Activated CD4-positive, alpha-beta T cell treated with anti-CD3 and anti-CD28 coated beads, Interleukin-2, amount 50 U/mL, for 24 hours (primary cell): ENCODE measurements around the gene SIGLEC7.

Experiments
- DNase-seq, 2 donors: peaks; one replicate each; pipeline ENCODE4 v3.0.0-alpha.2; 2020; ENCODE audit warnings: low read depth in 1 of 2, low spot score in 1 of 2

SIGLEC7 gene

DNA sequence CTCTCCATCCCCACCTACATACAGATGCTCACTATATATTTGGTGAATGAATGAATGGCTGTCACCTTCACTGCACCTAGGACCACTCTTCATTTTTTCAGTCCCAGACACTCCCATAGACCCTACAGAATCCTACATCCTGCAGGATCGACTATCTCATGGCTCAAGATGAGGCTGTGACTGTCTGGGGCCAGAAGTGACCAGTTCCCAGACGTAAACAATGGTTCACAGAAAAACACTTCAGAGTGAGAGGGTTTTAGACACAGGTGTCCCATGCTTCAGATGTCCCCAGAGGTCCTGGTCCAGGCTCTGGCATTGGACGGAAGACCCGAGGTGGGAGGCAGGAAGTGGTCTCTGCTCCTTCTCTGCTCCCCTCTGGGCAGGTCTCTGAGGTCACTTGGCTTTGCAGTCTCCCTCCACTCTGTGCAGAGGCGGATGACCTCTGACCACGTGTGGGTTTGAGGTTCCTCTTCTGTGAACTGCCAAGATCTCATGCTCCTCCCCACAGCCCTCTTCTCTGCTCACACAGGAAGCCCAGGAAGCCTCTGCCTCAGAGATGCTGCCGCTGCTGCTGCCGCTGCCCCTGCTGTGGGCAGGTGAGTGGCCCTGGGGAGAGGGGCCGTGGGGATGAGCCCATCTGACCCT lies 24.9 kb downstream of the SIGLEC7 start:
- DNase-seq: no peak

DNA sequence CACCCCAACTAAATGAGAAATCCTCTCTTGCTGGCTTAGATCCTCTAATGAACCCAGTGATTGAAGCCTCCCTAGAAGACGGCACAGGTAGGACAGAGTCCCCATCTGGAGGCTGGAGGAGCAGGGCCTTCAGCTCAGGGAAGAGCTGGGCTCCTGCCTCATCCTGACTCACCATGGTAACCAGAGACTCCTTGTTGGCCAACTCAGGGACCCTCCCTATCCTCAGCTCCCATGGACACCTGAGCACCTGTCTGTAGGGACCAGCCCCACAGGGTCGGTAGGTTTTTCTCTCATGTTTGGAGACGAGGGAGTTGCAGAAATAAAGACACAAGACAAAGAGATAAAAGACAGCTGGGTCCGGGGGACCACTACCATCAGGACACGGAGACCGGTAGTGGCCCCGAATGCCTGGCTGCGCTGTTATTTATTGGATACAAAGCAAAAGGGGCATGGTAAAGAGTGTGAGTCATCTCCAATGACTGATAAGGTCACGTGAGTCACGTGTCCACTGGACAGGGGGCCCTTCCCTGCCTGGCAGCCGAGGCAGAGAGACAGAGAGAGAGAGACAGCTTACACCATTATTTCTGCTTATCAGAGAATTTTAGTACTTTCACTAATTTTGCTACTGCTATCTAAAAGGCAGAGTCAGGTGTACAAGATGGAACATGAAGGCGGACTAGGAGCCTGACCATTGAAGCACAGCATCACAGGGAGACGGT lies 26.6 kb downstream of the SIGLEC7 start:
- DNase-seq: no peak

DNA sequence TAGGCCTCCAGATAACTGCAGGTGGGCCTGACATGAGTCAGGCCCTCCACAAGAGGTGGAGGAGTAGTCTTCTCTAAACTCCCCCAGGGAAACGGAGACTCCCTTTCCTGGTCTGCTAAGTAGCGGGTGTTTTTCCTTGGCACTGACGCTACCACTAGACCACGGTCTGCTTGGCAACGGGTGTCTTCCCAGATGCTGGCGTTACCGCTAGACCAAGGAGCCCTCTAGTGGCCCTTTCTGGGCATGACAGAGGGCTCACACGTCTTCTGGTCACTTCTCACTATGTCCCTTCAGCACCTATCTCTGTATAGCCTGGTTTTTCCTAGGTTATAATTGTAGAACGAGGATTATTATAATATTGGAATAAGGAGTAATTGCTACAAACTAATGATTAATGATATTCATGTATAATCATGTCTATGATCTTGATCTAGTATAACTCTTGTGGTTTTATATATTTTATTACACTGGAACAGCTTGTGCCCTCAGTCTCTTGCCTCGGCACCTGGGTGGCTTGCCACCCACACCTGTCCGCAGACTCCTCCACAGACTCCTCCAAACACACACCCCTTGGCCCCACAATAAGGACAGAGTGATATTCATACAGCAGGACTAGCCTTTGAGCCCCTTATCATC lies 27.3 kb downstream of the SIGLEC7 start:
- peak; percentile 46 to 48 for DNase-seq

DNA sequence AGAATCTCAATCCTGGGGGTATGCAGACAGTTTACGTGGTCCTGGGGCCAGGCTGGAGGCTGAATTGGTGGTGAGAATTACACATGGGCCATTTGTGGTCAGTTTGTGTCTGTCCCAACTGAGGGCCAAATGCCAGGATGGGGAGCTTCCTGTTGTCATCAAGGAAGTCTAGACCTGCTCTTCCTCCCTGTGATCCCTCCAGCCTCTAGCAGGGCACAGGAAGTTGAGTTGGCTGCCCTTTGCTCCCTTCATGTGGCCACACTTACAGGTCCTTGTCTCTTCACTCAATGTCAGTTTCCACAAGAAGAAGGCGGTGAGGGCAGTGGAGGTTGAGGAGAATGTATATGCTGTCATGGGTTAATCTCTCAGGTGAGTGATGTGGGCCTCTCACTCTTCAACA lies 30.1 kb downstream of the SIGLEC7 start:
- no peak for DNase-seq

DNA sequence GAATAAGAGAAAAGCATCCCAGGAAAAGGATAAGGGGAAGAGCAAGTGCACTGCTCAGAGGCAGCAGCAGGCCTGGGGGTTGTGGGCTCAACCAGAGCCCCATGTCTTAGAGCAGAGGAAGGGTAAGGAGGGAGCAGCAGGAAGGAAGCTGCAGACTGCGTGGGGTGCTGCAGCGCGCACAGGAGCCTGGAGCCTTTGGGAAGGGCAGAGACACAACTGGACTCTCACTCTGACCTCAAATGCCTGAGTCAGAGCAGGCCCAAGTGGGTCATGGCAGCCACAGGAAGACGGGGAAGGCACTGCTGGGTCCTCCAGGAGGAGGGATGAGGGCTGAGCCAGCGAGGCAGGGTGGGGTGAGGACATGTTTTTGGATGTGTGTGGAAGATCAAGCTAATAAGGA lies 31.6 kb downstream of the SIGLEC7 start:
- no peak for DNase-seq

DNA sequence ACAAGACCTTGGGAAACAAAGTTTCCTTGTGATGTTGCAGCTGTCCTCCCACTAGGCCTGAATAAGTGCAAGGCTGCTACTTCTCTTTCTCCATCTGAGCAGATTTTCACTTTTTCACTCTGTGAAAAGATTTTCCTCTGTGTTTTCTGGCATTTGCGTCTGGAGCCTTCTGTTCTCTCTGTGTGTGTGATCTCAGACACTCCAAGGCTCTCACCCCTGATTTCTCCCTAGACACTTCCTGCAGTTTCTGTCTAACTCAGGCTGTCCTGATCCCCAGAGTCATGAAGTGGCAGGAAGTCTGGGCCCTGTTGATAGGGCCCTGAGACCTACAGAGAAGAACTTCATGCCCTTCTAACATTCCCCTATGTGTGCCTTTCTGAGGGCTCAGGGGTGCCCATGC lies 37.2 kb downstream of the SIGLEC7 start:
- DNase-seq: no peak

DNA sequence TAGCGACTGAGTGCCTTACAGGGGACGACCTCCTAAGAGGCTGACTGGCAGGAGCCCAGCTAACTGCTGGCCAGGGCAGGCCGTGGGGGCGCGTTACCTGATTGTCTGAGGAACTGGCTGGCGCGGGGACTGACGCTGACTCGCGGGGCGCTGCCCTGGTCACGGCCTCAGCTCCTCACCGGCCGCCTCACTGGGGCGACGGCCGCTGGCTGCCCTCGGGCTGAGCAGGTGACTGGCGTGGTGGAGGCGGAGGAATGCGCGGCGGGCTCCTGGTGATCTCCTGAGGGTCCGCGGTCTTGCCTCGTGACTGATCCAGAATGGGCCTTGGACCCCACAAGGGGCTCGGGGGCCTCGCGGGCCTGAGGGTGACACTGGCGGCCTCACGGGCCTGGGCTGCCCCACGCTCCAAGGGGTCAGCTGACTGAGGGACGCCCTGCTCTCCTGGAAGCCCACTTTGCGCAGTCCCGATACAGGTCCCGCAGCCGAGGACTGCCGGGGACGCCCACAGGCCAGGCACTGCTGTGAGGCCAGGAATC lies 39.3 kb downstream of the SIGLEC7 start:
- DNase-seq: no peak

DNA sequence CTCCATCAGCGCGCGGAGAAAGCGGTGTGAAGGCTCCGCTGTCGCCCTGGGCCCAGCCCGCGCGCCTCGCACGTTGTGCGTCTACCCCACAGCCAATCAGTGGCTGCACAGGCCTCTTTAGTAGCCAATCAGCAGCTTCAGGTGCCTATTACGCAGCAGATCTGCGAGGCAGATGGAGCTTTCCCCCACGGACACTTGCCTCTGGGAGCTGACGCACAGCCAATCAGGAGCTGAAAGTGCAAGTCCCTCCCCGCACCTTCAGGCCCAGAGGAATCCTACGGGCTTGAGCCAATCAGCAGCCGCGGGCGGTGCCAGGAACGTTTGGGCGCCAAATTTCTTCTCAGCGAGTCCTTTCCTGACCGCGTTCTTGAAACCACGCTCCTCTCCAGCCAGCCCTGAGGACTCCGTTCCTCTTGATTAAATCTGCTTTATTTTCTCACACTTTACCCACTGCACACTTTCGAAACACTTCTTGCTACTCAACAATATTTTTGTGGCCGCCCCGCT lies 39.9 kb downstream of the SIGLEC7 start:
- DNase-seq: no peak

DNA sequence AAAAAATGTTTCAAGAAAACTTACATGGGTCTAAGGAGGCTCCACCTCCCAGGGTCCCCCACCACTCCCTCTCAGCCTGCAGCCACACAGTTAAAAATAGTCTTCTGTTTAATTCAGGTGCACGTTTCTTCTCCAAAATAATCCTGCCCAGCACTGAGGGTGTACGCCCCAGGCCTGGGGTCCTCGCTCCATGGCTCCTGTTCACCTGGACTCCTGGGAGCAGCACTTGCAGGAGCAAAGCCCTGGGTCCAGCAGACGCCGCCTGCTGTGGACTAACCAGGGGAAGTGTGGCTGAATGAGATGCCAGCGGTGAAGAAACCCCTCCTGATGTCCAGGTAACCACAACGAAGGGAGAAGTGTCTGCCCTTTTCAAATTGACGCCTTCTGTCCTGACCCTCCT lies 41.5 kb downstream of the SIGLEC7 start:
- DNase-seq: no peak

DNA sequence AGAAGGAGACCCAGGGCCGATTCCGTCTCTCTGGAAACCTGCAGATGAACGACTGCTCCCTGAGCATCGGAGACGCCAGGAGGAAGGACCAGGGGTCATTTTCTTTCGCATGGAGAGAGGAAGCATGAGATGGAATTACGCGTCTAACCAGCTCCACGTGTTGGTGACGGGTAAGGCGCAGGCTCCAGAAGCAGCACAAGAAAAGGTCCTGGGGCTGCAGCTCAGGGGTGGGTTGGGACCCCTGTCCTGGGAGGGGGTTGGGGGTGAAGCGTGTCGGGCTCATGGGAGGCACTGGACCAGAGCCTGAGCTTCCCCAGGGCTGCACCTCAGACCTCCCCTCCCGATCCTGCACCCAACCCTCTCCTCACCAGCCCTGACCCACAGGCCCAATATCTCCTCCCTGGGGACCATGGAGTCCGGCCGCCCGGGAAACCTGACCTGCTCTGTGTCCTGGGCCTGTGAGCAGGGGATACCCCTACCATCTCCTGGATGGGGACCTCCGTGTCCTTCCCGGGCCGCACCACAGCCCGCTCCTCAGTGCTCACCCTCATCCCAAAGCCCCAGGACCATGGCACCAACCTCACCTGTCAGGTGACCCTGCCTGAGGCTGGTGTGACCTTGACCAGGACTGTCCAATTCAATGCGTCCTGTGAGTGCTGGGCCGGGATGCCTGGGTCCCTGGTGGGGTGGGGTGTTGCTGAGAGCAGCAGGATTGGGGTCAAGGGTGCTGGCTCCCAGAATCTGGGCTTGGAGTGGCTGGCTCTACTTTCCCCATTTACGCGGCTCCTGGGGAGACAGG lies 43.2 kb downstream of the SIGLEC7 start:
- DNase-seq: no peak

DNA sequence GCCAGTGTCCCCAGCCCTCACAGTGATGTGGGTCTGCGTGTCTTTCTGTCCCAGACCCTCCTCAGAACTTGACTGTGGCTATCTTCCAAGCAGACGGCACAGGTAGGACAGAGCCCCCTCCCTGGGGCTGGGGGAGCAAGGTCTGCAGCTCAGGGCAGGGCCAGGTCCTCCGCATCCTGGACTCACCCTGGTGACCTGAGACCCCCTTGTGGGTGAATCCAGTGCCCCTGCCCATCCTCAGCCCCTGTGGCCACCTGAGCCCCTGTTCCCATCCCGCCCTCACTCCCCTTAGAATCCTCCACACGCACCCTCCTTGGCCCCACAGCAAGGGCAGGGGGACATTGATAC lies 43.7 kb downstream of the SIGLEC7 start:
- DNase-seq: no peak

DNA sequence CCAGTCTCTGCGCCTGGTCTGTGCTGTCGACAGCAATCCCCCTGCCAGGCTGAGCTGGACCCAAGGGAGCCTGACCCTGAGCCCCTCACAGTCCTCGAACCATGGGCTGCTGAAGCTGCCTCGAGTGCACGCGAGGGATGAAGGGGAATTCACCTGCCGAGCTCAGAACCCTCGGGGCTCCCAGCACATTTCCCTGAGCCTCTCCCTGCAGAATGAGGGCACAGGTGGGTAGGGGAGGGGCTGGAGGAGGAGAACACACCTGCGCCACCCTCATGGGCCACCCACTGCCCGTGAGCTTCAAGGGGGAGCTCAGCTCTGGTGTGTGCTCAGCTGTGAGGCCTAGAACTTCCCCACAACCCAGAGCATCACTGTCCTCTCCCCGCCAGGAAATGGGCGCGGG lies 44.2 kb downstream of the SIGLEC7 start:
- no peak for DNase-seq

DNA sequence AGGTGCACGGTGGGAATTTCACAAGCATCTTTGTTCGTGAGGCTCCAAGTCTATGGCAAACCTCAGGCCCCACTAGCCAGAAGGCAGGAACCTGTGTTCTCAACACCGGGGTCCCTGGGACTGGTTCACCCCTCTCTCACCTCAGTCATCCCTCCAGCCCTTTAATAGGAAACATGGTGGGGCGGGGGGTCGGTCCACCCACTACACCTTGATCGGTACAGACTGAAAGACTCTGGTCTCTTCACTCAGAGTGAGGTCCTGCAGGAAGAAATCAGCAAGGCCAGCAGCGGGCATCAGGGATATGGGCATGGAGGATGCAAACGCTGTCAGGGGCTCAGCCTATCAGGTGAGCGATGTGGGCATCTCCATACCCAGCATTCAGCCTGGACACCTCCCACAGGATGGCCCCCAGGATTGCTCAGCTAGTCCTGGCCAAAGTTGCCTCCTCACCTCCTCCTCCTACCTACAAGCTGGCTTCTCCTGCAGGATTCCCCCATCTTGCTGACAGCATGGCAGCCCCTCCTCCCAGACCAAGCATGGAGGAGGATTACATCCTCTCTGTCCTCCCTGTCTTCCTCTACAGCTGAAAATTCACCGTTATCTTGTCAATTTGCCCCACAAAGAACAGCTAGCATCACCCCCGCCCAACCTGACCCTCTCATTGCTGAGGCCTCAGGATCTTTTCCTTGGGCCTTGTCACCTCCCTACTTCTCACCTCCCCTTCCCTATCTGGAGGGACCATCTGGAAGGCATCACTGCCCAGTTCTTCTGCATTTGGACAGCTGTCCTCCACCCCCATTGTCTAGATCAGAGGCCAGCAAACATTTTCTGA lies 45.5 kb downstream of the SIGLEC7 start:
- no peak for DNase-seq

DNA sequence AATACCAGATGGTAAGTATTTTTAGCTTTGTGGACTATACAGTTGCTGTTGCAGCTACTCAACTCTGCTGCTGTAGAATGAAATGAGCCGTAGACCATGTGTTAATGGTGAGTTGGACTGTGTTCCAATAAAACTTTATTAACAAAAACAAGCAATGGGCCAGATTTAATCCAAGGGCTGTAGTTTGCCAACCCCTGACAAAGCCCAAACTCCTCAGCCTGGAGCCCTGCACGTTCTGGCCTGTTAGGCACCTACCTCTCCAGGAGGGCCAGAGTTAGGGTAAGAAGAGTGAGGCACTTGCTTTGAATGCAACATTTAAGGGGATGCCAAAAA lies 46.1 kb downstream of the SIGLEC7 start:
- DNase-seq: no peak

DNA sequence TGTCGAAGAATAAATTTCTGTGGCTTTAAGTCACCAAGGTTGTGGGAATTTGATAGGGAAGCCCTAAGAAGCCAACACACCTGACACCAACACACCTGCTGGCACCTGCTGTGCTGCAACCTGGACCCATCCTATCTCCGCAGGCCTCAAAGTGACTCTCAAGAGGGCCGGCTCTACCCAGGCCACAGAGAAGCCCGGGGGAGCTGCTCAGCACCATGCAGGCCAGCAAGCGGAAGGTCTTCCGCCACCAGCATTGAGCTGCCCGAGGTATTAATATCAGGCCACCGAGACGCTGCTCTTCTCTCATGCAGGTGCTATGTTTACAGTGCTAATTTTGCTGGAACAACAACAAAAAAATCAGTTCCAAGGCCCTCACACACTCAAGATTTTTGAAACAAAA lies 50.6 kb downstream of the SIGLEC7 start:
- no peak for DNase-seq

DNA sequence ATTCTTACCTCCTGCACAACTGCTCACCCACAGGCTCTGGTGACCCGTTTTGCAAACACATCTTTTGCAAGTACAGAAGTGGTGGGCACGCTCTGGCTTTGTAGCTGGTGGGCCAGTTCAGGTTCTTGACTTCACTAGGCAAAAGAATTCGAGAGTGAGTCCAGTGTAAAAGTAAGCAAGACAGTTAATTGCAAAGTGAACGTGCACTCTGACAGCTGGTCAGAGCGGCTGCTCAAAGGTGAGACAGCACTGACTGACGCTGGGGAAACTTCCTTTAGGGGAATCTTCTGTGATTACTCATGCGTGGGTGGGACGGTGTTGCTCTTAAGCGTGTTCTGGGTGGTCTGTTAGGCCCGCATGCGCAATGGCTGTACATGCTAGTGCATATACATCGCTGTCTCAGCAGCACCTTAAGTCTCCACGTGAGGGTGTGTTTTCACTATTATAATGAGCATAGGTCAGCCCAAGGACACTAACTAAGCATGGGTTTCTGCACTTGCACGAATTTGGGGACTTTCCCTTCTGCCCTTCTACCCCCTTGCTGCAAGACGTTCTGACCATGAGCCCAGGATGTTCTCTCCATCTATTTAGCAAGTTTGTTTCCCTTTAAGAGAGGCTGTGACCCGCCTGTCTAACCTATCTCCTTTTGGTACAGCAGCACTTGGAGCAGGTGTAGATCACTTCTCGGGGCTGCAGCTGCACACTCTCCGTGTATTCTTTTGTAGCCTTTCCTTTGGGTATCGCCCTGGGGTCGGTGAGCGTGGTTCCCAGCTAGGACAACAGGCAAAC lies 52.6 kb downstream of the SIGLEC7 start:
- no peak for DNase-seq

DNA sequence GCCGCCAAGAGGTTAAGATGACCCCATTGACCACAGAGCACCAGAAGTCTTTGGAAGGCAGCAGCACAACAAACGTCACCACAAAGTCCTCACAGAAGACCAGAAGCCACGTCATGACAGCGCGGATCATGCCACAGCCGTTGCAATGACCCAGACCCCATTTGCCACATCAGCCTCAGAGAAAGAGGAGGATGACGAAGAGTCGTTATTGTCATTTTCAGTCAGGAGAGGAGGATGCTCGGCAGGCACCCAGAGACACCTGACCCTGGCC lies 53.1 kb downstream of the SIGLEC7 start:
- DNase-seq: no peak

DNA sequence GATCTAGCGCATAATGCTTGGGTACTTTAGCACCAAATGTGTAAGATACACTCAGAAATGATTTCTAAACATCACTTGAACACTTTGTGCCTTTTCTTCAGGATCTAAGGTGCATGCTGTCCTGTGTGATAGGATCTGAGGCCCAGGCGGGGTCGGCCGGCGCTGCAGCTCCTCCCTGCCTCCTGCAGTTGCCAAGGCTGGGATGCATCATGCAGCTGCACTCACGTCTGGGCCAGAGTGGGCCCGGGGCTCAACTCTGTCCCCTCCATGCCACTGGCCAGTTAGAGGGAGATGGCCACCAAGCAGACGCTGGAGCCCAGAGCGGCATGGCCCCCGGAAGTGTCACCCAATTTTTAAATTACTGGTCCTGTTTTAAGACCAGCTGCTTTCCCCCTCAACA lies 53.5 kb downstream of the SIGLEC7 start:
- DNase-seq: no peak

DNA sequence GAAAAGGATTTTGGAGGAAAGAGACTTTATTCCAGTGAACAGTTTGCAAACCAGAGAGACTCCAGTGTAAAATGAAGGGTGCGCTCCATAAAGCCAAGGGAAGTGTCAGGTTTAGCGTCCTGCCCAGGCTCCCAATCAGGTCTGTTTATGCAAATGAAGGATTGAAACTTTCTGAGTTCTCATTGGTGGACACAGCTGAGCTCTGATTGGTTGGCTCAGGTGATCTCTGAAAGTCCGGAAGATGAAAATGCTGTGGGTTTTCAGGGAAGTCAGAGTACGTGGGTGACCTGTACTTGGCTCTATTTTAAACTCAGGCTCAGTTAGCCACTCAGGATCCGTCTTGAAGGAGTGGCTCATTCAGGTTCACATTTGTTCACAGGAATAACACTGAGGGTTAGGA lies 54.1 kb downstream of the SIGLEC7 start:
- DNase-seq: no peak

DNA sequence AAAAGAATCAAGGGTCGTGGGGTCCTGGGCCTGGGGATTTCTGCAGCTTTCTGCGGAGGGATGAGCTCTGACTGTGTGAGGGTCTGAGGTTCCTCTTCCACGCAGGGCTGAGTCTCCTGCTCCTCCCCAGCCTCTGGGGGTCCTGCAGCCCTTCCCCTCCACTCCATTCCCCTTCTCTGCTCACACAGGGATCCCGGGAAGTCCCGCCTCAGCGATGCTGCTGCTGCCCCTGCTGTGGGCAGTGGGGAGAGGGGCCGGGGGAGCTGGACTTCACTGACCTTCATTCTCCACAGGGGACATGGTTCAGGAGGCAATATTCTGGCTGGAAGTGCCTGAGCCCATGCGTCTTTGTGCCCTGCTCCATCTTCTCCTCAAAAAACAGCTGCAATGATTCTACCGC lies 56.5 kb downstream of the SIGLEC7 start:
- no peak for DNase-seq
